Left lung (tissue), 10 donors: ENCODE data around the gene ITCH. TPM values are rescaled to one million over a fixed set of nuclear protein-coding genes. Genes with fewer than 3 reads are reported as not detected.
"Not testable (repeated sequence)": the region's sequence is repeated elsewhere in the genome, so short reads cannot be mapped to it uniquely, and the experiment has no call there.

Source experiments
- ATAC-seq: fragments of 200-7000 bp; cut with Tn5 transposase; one replicate; pipeline ENCODE4 v1.9.1; 2020; ENCODE audit warnings: moderate library complexity
- DNase-seq, 4 donors: peaks; one replicate each; pipeline ENCODE4 v3.0.0-alpha.2; 2013 to 2020
- H3K27ac ChIP-seq, 2 donors: fragments of 200-600 bp; sonication (generic) in 1 of 2; one replicate each; pipeline versions ENCODE4 v1.5.0 to v1.8.0; 2020 to 2021
- H3K27me3 ChIP-seq, 2 donors: fragments of 200-600 bp; sonication (generic) in 1 of 2; one replicate each; pipeline versions ENCODE4 v1.5.0 to v1.8.0; 2020 to 2021
- H3K36me3 ChIP-seq, 2 donors: fragments of 200-600 bp; sonication (generic) in 1 of 2; one replicate each; pipeline versions ENCODE4 v1.5.0 to v1.8.0; 2020 to 2021
- H3K4me1 ChIP-seq, 2 donors: fragments of 200-600 bp; one replicate each; pipeline ENCODE4 v1.8.0; 2021
- H3K4me3 ChIP-seq, 2 donors: fragments of 200-600 bp; sonication (generic) in 1 of 2; one replicate each; pipeline versions ENCODE4 v1.5.0 to v1.8.0; 2020 to 2021; ENCODE audit warnings: mild to moderate bottlenecking in 1 of 2
- H3K9me3 ChIP-seq, 2 donors: fragments of 200-600 bp; sonication (generic) in 1 of 2; one replicate each; pipeline versions ENCODE4 v1.5.0 to v1.8.0; 2020 to 2021
- intact Hi-C, 2 donors: fragments of 100-400 bp; cut with DNase I; formaldehyde crosslinking; loops; one replicate each; pipeline versions ENCODE4 v1.11.2 to v1.14.2; 2022
- polyA plus RNA-seq, 6 donors: library from polyadenylated mRNA; unstranded; fragments of 120-200 nt; gene quantifications; one replicate each; pipeline ENCODE4 v1.2.1, GENCODE V29; 2013; ENCODE audit not compliant: insufficient read length in 6 of 6
- total RNA-seq, 2 donors: library from RNA; stranded (reverse); fragmentation: NEBNext Ultra II Directional; extraction: Animal tissue kit (Norgen Biotek cat#: 25700); gene quantifications; one replicate each; pipeline ENCODE4 v1.2.1, GENCODE V29; 2021
- TF ChIP-seq, protein P1 (sequence below), 2 donors: fragments of 200-600 bp; sonication (generic) in 1 of 2; IDR thresholded peaks; one replicate each; pipeline versions ENCODE4 v1.5.0 to v1.8.0; 2021; ENCODE audit warnings: antibody characterized with exemption in 2 of 2
- donor health status: DM: no; HTN: yes; CAD: no.
- donor health status: DM: no; HTN: no; CAD: no.

Gene ITCH
- total and polyA plus RNA-seq, 8 donors, result 36.2 to 59.6 (median 44.4) TPM

DNA sequence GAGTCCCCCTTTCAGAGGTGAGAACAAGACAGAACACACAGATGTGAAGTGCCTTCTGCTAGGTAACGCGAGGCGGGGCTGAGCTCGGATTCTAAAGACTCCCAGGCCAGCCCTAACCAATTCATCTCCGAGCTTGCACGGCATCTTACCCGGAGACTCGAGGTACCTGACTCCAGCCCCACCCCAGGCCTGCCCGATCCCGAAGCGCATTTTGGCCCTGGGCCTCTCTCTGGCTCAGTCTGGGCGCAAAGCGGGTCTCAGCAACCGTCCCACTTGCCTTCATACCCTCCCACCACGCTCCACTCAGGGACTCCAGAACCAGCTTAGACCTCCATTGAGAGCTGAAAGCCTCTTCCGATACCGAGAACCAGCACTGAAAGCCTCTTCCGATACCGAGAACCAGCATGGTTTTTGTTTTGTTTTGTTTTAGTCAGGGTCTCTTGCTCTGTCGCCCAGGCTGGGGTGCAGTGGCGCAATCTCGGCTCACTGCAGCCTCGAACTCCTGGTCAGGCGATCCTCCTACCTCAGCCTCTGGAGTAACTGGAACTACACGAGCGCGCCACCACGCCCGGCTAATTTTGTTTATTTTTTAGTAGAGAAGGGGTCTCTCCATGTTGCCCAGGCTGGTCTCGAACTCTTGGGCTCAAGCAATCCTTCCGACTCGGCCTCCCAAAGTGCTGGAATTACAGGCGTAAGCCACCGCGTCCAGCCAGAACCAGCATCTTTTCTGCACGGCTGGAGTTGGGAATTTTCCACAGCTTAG is 152.6 kb downstream of the ITCH start:
- Histone ChIP-seq H3K27me3 (no peaks in the 10 kb centered on the region), H3K4me3 (peak overlapping the region; percentile 82 to 93), H3K4me1 (peaks cover 15 to 45% of the 10 kb centered on the region in 2 donors), H3K36me3 (peaks cover 0 to 31% of the 10 kb centered on the region in 2 donors), H3K27ac (peak overlapping the region; percentile 94 to 98), H3K9me3 (no peaks in the 10 kb centered on the region)
- TF ChIP-seq, protein P1, sequence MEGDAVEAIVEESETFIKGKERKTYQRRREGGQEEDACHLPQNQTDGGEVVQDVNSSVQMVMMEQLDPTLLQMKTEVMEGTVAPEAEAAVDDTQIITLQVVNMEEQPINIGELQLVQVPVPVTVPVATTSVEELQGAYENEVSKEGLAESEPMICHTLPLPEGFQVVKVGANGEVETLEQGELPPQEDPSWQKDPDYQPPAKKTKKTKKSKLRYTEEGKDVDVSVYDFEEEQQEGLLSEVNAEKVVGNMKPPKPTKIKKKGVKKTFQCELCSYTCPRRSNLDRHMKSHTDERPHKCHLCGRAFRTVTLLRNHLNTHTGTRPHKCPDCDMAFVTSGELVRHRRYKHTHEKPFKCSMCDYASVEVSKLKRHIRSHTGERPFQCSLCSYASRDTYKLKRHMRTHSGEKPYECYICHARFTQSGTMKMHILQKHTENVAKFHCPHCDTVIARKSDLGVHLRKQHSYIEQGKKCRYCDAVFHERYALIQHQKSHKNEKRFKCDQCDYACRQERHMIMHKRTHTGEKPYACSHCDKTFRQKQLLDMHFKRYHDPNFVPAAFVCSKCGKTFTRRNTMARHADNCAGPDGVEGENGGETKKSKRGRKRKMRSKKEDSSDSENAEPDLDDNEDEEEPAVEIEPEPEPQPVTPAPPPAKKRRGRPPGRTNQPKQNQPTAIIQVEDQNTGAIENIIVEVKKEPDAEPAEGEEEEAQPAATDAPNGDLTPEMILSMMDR (IDR thresholded peaks at IDR 0.05), result no peak
- DNase-seq (peak; percentile 44 to 81 (median 68)), ATAC-seq (peak; percentile 83)
- intact Hi-C loops, result no loop called here

DNA sequence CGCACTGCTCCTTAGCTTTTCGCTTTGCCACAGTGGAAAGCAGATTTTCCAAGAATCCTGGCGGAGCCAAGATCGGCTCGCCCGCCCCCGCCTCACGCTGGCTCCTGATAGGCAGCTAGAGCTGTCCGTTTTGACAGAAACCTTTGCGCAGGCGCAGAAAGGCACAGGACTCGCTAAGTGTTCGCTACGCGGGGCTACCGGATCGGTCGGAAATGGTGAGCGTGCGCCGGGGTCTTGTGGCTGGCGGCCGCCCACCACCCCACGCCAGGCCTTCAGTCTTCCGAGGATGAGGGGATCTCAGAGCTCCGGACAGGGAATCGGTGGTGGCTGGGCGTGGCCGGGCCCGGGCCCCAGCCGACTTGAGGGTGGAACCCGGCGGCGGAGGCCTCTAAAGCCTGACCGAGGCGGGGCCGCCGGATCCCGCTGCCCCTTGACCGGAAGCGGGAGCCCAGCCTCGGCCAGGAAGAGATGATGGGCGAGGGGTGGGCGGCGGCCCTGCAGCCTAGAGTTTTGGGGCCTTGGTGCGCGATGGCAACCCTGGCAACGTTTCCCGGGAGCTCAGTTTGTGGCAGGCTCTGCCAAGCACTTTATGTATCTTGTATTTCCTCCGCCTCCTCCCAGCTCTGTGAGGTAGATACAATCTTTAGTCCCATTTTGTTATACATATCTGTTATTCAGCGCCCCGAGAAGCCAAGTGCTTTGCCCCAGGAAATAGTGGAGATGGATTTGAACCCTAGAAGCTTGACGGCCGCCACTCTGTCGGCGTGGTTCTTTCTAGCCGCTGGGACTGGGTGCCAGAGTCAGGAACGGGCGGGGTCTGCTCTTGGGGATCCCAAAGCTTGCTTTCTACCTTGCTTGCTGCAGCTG is 153.4 kb downstream of the ITCH start, which contains the start of gene DYNLRB1:
DYNLRB1 (plus strand) TSS at position 176 of the 867 bp plus-strand sequence; CDS start at position 213, 37 bp downstream.
- H3K4me1 ChIP-seq, result peaks cover 15 to 46% of the 10 kb centered on the region in 2 donors
- H3K27me3 ChIP-seq, result no peaks in the 10 kb centered on the region
- H3K36me3 ChIP-seq, result peaks cover 0 to 31% of the 10 kb centered on the region in 2 donors
- ATAC-seq (peak; percentile 94), DNase-seq (peak; percentile 94 to 98 (median 98))
- TF ChIP-seq, protein P1 (IDR thresholded peaks at IDR 0.05), result no peak
- peak within 1 kb of the TSS; percentile 82 to 93 for H3K4me3 ChIP-seq
- peak within 1 kb of the TSS; percentile 94 to 98 for H3K27ac ChIP-seq
- no peaks in the 10 kb centered on the region for H3K9me3 ChIP-seq
- intact Hi-C loops, result no loop called here

DNA sequence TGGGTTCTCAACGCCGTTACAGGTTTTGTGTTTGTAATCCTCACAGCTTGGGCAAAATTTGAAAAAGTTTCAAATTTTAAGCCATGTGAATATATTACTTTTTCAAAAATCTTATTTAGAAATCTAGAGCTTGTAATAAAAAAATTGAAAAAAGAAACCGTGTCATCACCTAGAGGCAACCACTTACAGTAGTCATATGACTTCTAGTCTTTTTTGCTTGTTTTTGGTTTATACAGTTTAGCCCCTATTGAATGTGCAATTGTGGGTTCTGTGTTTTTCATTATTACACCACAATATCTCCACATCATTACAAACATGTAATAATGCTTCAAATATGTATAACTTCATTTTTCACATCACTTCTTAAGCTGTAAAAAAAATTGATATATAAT is 154.0 kb downstream of the ITCH start:
- DNase-seq (no peak), ATAC-seq (no peak)
- intact Hi-C loops, result no loop called here
- Histone ChIP-seq H3K9me3 (no peaks in the 10 kb centered on the region), H3K27ac (peak overlapping the region; percentile 94 to 98), H3K36me3 (peaks cover 0 to 24% of the 10 kb centered on the region in 2 donors), H3K4me1 (peaks cover 15 to 52% of the 10 kb centered on the region in 2 donors), H3K27me3 (no peaks in the 10 kb centered on the region), H3K4me3 (peak overlapping the region; percentile 82 to 93)
- TF ChIP-seq, protein P1 (IDR thresholded peaks at IDR 0.05), result no peak

GRCh38 chr20:34518863-34519262 is 155.8 kb downstream of the ITCH start:
- ATAC-seq, DNase-seq, intact Hi-C loops, H3K27me3 ChIP-seq, H3K4me3 ChIP-seq, H3K9me3 ChIP-seq, H3K27ac ChIP-seq: not testable (repeated sequence)
- H3K36me3 ChIP-seq, result peaks cover 0 to 22% of the 10 kb centered on the region in 2 donors
- peaks cover 13 to 57% of the 10 kb centered on the region in 2 donors for H3K4me1 ChIP-seq

GRCh38 chr20:34519841-34520240 is 156.8 kb downstream of the ITCH start:
- H3K9me3 ChIP-seq, H3K4me3 ChIP-seq, H3K27me3 ChIP-seq, H3K27ac ChIP-seq, DNase-seq, ATAC-seq, intact Hi-C loops: not testable (repeated sequence)
- Histone ChIP-seq H3K36me3 (peaks cover 0 to 28% of the 10 kb centered on the region in 2 donors), H3K4me1 (peaks cover 12 to 55% of the 10 kb centered on the region in 2 donors)
